Measurements from ENCODE around the gene PRRT4. TPM values are rescaled to one million over a fixed set of nuclear protein-coding genes. Genes with fewer than 3 reads are reported as not detected.
A peak's percentile ranks its signal among the peaks of the same experiment; 100 is the strongest.

Gene PRRT4
- total and polyA plus RNA-seq, 2 of the 13 experiments (the other 11 are each of a cell fraction or from before 2014, with no cell fraction given): not detected

GRCh38 chr7:128405471-128406313 lies 44.2 kb upstream of the PRRT4 start (continued):
- TF ChIP-seq ZNF550 (CRISPR knock-in tag; IDR thresholded peaks at IDR 0.05; ENCODE audit: borderline replicate concordance) (0 out of 2 replicates have a peak, but pooled peaks have one; percentile 73), TBX2 (CRISPR knock-in tag; IDR thresholded peaks at IDR 0.05; ENCODE audit: borderline replicate concordance) (peak; percentile 47; the same call in 1 of the 2 replicates), ZNF713 (CRISPR knock-in tag; IDR thresholded peaks at IDR 0.05) (0 out of 2 replicates have a peak, but pooled peaks have one; percentile 74), CERS6 (CRISPR knock-in tag; IDR thresholded peaks at IDR 0.05) (no peak), SP5 (CRISPR knock-in tag; IDR thresholded peaks at IDR 0.05; ENCODE audit: borderline replicate concordance, low read depth) (no peak), AKAP8 (CRISPR knock-in tag; IDR thresholded peaks at IDR 0.05) (peak; percentile 84; the same call in 1 of the 2 replicates), WIZ (CRISPR knock-in tag; IDR thresholded peaks at IDR 0.05) (no peak), BCL3 (CRISPR knock-in tag; IDR thresholded peaks at IDR 0.05) (0 out of 2 replicates have a peak, but pooled peaks have one; percentile 24), ZMAT3 (CRISPR knock-in tag; conservative IDR thresholded peaks at IDR 0.05) (0 out of 2 replicates have a peak, but pooled peaks have one; percentile 54), ARNT (IDR thresholded peaks at IDR 0.05) (no peak), ZNF276 (CRISPR knock-in tag; IDR thresholded peaks at IDR 0.05; ENCODE audit: low read depth) (no peak), IKZF5 (CRISPR knock-in tag; IDR thresholded peaks at IDR 0.05) (no peak), NFIC (IDR thresholded peaks at IDR 0.05; ENCODE audit: low read length) (no peak), ZNF563 (CRISPR knock-in tag; IDR thresholded peaks at IDR 0.05) (peak; percentile 82), ZNF558 (CRISPR knock-in tag; IDR thresholded peaks at IDR 0.05; ENCODE audit: borderline replicate concordance) (0 out of 2 replicates have a peak, but pooled peaks have one; percentile 46), TBL1XR1 (IDR thresholded peaks at IDR 0.05; ENCODE audit: borderline replicate concordance, low read length, partially characterized antibody) (no peak), ZNF75D (CRISPR knock-in tag; IDR thresholded peaks at IDR 0.05; ENCODE audit: borderline replicate concordance) (no peak), KDM2A (CRISPR knock-in tag; IDR thresholded peaks at IDR 0.05; ENCODE audit: borderline replicate concordance, low read depth) (peak; percentile 26; the same call in 1 of the 2 replicates), ZBTB26 (CRISPR knock-in tag; IDR thresholded peaks at IDR 0.05; ENCODE audit: borderline replicate concordance) (no peak), ZFX (CRISPR knock-in tag; IDR thresholded peaks at IDR 0.05; ENCODE audit: low read depth) (peak; percentile 73), ZSCAN21 (CRISPR knock-in tag; IDR thresholded peaks at IDR 0.05; ENCODE audit: borderline replicate concordance) (peak; percentile 74), SAP130 (CRISPR knock-in tag; IDR thresholded peaks at IDR 0.05; ENCODE audit: low read depth) (peak; percentile 44; the same call in 1 of the 2 replicates)

Data from HepG2 (cell line).